Activated naive CD4-positive, alpha-beta T cell (primary cell): ENCODE results near the gene MRPL34.

Experiments used
- DNase-seq, 4 experiments: peaks; one replicate each; lab custom pipeline; 2025; lab: John Stamatoyannopoulos, UW

Gene MRPL34

GRCh38 chr19:17328517-17329365, 23.1 kb downstream of the MRPL34 start:
- DNase-seq = peak in 1 of 4 experiments; percentile 48

- no peak for DNase-seq
Observed at GRCh38 chr19:17329366-17330261, 23.9 kb downstream of the MRPL34 start.

GRCh38 chr19:17330262-17331044, 24.8 kb downstream of the MRPL34 start:
- no peak for DNase-seq

- DNase-seq = no peak
Observed at GRCh38 chr19:17331045-17331558, 25.4 kb downstream of the MRPL34 start.

- no peak for DNase-seq
Observed at GRCh38 chr19:17332360-17332676, 26.6 kb downstream of the MRPL34 start.

- DNase-seq = no peak
Observed at GRCh38 chr19:17332677-17333581, 27.3 kb downstream of the MRPL34 start.

- DNase-seq = peak in 3 of 4 experiments; percentile 29 to 64 (median 45)
Observed at GRCh38 chr19:17333611-17334413, 28.1 kb downstream of the MRPL34 start.

GRCh38 chr19:17334414-17335409, 29.0 kb downstream of the MRPL34 start, which contains the start of gene ANO8:
TSS of gene ANO8 (minus strand) at chr19:17334855. CDS start at chr19:17334670, 185 bp downstream.
- peak; percentile 74 to 93 (median 88) for DNase-seq

GRCh38 chr19:17335575-17335974, 29.9 kb downstream of the MRPL34 start:
- no peak for DNase-seq

GRCh38 chr19:17336872-17337674, 31.4 kb downstream of the MRPL34 start, which contains the start of gene GTPBP3:
TSS of gene GTPBP3 (plus strand) at chr19:17337553. CDS start at chr19:17337612, 59 bp downstream.
- peak; percentile 75 to 95 (median 90) for DNase-seq

GRCh38 chr19:17337675-17338432, 32.2 kb downstream of the MRPL34 start:
- DNase-seq = peak in 1 of 4 experiments; percentile 44

GRCh38 chr19:17338433-17339078, 32.9 kb downstream of the MRPL34 start:
- no peak for DNase-seq

- DNase-seq = peak in 1 of 4 experiments; percentile 12
Observed at GRCh38 chr19:17339088-17339741, 33.5 kb downstream of the MRPL34 start.

- no peak for DNase-seq
Observed at GRCh38 chr19:17340302-17340870, 34.7 kb downstream of the MRPL34 start.

GRCh38 chr19:17340871-17341357, 35.2 kb downstream of the MRPL34 start:
- no peak for DNase-seq
